H1 (cell line): Measurements from ENCODE around the gene DLGAP5. TPM values are rescaled to one million over a fixed set of nuclear protein-coding genes. Genes with fewer than 3 reads are reported as not detected.

ENCODE experiments used
- CHD7 ChIP-seq: fragments of 300-600 bp; sonication (generic); IDR thresholded peaks from 2 replicates; pipeline ENCODE4 v1.7.1; 2012; ENCODE audit warnings: low read length, moderate library complexity, mild to moderate bottlenecking, inconsistent platforms; ENCODE audit not compliant: insufficient replicate concordance
- EP300 ChIP-seq, 2 experiments: IDR thresholded peaks; 1 replicate in 1 of 2; 2 replicates in 1 of 2; pipeline ENCODE4 v1.6.1; 2011 to 2012; ENCODE audit warnings: low read depth in 2 of 2, low read length in 2 of 2, mild to moderate bottlenecking in 2 of 2, borderline replicate concordance in 1 of 2, inconsistent platforms in 1 of 2, moderate library complexity in 1 of 2
- GABPA ChIP-seq: IDR thresholded peaks from 2 replicates; pipeline ENCODE4 v1.6.1; 2011; ENCODE audit warnings: mild to moderate bottlenecking, low read length, moderate library complexity, borderline replicate concordance; ENCODE audit not compliant: insufficient read depth
- PHF8 ChIP-seq: fragments of 200-600 bp; sonication (generic); conservative IDR thresholded peaks from 2 replicates; pipeline ENCODE4 v1.7.1; 2012; ENCODE audit warnings: low read depth, mild to moderate bottlenecking, inconsistent platforms, low read length, moderate library complexity
- POLR2AphosphoS5 ChIP-seq: IDR thresholded peaks from 2 replicates; pipeline ENCODE4 v1.6.1; 2011; ENCODE audit warnings: low read depth, low read length
- POU5F1 ChIP-seq: IDR thresholded peaks from 2 replicates; pipeline ENCODE4 v1.6.1; 2011; ENCODE audit warnings: low read depth, mild to moderate bottlenecking, low read length, moderate library complexity
- SIN3A ChIP-seq, 2 experiments: IDR thresholded peaks in 1 of 2; conservative IDR thresholded peaks in 1 of 2; 2 replicates each; pipeline ENCODE4 v1.6.1; 2011 to 2012; ENCODE audit warnings: low read length in 2 of 2, improper control_type of control experiment in 1 of 2, low read depth in 1 of 2, mild to moderate bottlenecking in 1 of 2
- SIX5 ChIP-seq: IDR thresholded peaks from 2 replicates; pipeline ENCODE4 v1.6.1; 2011; ENCODE audit warnings: mild to moderate bottlenecking, low read depth, low read length
- SP4 ChIP-seq: IDR thresholded peaks from 2 replicates; pipeline ENCODE4 v1.6.1; 2012; ENCODE audit warnings: low read length, inconsistent platforms
- SRF ChIP-seq: IDR thresholded peaks from 2 replicates; pipeline ENCODE4 v1.6.1; 2011; ENCODE audit warnings: mild to moderate bottlenecking, low read depth, low read length, moderate library complexity
- TAF1 ChIP-seq: IDR thresholded peaks from 2 replicates; pipeline ENCODE4 v1.6.1; 2011; ENCODE audit warnings: mild to moderate bottlenecking, low read depth, low read length
- TEAD4 ChIP-seq: IDR thresholded peaks from 2 replicates; pipeline ENCODE4 v1.6.1; 2012; ENCODE audit warnings: low read depth, low read length, inconsistent platforms, mixed read lengths
- polyA plus RNA-seq, 7 experiments: library from polyadenylated mRNA; depleted of rRNA in 3 of 7; stranded (reverse) in 5 of 7; unstranded in 2 of 7; fragments of >200 nt in 5 of 7; fragments of 200-250 nt in 2 of 7; gene quantifications; 1 replicate in 5 of 7; 2 replicates in 1 of 7; 4 replicates in 1 of 7; pipeline versions ENCODE4 v1.2.1 to v1.2.3, GENCODE V29; 2011 to 2013; ENCODE audit warnings: missing spikeins in 2 of 7, mixed read lengths in 2 of 7
- total RNA-seq: library from RNA; stranded (reverse); fragmentation: NEBNext Ultra II Directional; extraction: Animal tissue kit (Norgen Biotek cat#: 25700); gene quantifications from 2 replicates; pipeline ENCODE4 v1.2.1, GENCODE V29; 2021

The DLGAP5 gene
- total and polyA plus RNA-seq, 2 of the 8 experiments (the other 6 are each of a cell fraction or from before 2014, with no cell fraction given), result 16.9 to 155 TPM

GRCh38 chr14:55102141-55102621 is 89.2 kb downstream of the DLGAP5 start (continued):
- TF ChIP-seq CHD7 (no peak), SRF (no peak), SP4 (no peak), SIN3A (conservative IDR thresholded peaks at IDR 0.05 in 1 of 2, IDR thresholded peaks at IDR 0.05 in 1 of 2; ENCODE audit: low read depth in 1 of 2, low read length in 2 of 2) (0 out of 4 replicates have a peak, but pooled peaks of 1 of the 2 experiments have one; percentile 45), EP300 (IDR thresholded peaks at IDR 0.05; ENCODE audit: borderline replicate concordance in 1 of 2, low read depth in 2 of 2, low read length in 2 of 2) (no peak), GABPA (no peak), PHF8 (no peak), TAF1 (peak; percentile 50; the same call in 1 of the 2 replicates), POLR2AphosphoS5 (0 out of 2 replicates have a peak, but pooled peaks have one; percentile 35), TEAD4 (no peak), POU5F1 (no peak), SIX5 (no peak)
